GM12874 (cell line): Measurements from ENCODE around the gene ZFYVE16.

Experiments
- CTCF ChIP-seq: IDR thresholded peaks from 2 replicates; pipeline ENCODE4 v1.5.1; 2011; ENCODE audit warnings: low read depth, mild to moderate bottlenecking, control low read depth, low read length, moderate library complexity; ENCODE audit not compliant: insufficient read depth

ZFYVE16 gene

GRCh38 chr5:80407735-80408483, at the start of gene ZFYVE16:
TSS of gene ZFYVE16 (plus strand) at chr5:80408064. CDS start at chr5:80434148, 26,084 bp downstream.
- TF ChIP-seq CTCF = no peak

GRCh38 chr5:80360914-80361444, 46.9 kb upstream of the ZFYVE16 start:
- TF ChIP-seq CTCF = no peak

GRCh38 chr5:80364892-80365291, 43.0 kb upstream of the ZFYVE16 start:
- no peak for TF ChIP-seq CTCF

- TF ChIP-seq CTCF = no peak
Measured at GRCh38 chr5:80368661-80369480, 39.0 kb upstream of the ZFYVE16 start.

- TF ChIP-seq CTCF = no peak
Measured at GRCh38 chr5:80369521-80369920, 38.3 kb upstream of the ZFYVE16 start.

- no peak for TF ChIP-seq CTCF
Measured at GRCh38 chr5:80370390-80370789, 37.5 kb upstream of the ZFYVE16 start.

GRCh38 chr5:80372780-80373179, 35.1 kb upstream of the ZFYVE16 start:
- TF ChIP-seq CTCF = no peak
